ENCODE results near the gene UPK1B.

The UPK1B gene

GRCh38 chr3:119177321-119177720 is 3.9 kb downstream of the UPK1B start:
- no peak for DNase-seq

DNA sequence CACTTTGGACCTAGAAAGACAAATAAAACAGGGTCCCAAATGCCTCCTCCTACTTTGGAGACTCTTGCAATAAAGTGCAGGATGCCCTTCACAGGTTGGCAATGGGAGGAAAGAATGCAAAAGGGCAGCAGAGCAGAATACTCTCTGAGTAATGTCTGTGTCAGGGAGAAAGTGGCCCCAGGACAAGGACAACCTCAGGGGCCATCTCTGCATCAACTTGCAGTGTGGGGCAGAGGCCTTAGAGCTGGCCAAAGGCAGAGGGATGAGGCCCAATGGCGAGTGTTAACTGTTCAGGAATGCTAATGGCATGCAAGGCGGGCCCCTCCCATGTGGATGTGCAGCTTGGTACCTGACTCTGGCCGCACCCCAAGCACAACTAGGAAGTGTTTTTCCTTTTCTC is 8.4 kb downstream of the UPK1B start:
- DNase-seq: no peak

GRCh38 chr3:119184111-119184510 is 10.7 kb downstream of the UPK1B start:
- no peak for DNase-seq

DNA sequence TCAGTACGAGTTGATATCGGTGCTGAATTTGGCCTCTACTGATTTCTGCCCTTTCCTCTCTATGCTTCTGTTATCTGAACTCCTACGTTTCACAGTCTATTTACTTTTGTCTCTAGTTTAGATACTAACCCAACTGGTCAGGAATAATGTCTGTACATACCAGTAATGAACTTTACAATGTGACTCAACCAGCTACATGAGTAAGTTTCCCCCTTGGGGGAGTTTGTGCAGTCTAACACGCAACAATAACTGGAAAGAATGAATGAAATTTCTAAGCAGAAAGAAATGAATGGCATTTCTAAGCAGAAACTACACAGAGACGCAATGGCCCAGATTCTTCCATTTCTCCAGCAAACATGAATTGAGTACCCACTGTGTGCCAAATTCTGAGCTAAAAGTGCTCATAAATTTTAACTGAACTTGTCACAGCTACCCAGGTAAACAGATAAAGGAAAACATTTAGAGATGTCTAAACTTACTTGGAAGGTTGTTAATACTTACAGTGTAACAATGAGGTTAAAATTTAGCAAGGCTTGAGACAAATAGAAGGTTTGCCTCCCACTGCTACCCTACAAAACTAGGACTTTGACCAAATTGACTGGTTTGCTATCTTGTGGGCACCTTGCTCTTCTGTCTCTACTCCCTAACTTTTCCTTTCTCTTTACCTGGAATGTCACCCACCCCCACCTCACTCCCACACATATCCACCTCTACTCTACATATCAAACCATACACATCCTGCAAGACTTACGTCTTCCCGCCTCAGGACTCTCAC is 11.6 kb downstream of the UPK1B start:
- DNase-seq: no peak

DNA sequence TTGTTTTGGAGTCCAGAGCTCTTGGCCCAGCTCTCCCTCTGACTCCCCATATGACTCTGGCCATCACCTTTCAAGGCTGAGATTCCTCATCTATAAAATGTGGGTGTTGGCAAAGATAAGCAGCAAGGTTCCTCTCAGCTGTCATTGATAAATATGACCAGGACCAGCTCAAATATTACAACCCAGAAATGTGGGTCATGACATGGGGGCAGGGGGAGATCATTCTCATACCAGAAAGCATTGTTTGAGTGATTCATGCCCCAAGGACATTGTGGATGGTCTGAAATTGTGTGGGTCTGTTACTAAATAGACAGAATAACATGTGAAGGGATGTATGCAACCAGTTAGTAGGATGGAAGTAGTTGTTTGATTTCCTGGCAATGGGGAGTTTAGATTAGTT is 13.9 kb downstream of the UPK1B start:
- no peak for DNase-seq

DNA sequence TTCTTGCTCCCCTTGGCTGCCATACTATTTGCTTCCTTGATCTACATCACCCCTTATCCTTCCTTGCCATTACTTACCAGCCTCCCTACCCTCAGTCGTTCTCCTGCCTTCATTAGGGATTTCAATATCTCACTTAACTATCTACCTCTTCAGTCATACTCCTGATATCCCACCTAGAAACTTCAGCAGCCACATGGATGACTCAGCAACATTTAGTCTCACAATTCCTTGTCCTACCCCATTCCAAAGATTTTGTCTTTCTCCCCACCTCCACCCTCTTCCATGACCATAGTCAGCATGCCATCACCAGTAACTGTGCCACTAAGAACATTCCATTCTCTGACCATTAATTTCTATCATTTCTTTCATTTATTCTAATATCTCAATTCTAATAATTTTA is 18.4 kb downstream of the UPK1B start:
- DNase-seq: no peak

GRCh38 chr3:119194237-119195150 is 21.1 kb downstream of the UPK1B start:
- no peak for DNase-seq

DNA sequence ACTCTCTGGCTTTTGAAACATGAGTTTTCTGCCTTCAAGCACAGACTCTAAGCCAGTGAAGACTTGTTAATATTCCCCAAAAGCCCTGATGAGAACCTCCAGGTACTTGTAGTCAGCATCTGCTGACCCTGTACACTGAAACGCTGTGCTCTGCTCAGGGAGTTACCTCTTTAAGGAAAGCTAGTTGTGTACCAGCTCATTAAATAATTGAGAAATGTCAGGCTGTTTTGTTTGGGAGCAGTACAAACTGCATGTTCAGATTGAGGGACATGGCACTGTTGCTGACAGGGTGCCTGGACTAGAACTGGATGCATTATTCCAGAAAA is 21.7 kb downstream of the UPK1B start:
- no peak for DNase-seq

- no peak for DNase-seq
Measured at GRCh38 chr3:119195911-119196310, 22.5 kb downstream of the UPK1B start.

DNA sequence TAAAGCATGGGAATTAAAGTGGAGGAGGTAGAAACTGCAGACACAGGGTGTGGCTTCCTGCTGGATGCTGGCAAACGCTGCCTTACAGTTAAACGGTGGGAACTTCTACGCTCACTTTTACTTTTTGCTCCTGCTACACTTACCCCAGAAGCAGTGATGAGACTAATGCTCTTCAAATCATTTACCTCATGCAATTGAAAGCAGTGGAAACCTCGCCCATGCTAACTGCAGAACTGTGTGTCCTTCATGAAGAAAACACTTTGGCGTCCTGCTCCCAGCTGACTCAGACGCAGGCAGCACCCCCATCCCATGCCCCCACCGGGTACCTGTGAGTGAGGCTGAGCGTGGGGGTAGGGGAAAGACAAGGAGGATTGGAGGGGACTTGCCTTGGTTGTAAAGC is 31.8 kb downstream of the UPK1B start:
- no peak for DNase-seq

- DNase-seq: no peak
Measured at GRCh38 chr3:119205685-119206084, 32.3 kb downstream of the UPK1B start.

DNA sequence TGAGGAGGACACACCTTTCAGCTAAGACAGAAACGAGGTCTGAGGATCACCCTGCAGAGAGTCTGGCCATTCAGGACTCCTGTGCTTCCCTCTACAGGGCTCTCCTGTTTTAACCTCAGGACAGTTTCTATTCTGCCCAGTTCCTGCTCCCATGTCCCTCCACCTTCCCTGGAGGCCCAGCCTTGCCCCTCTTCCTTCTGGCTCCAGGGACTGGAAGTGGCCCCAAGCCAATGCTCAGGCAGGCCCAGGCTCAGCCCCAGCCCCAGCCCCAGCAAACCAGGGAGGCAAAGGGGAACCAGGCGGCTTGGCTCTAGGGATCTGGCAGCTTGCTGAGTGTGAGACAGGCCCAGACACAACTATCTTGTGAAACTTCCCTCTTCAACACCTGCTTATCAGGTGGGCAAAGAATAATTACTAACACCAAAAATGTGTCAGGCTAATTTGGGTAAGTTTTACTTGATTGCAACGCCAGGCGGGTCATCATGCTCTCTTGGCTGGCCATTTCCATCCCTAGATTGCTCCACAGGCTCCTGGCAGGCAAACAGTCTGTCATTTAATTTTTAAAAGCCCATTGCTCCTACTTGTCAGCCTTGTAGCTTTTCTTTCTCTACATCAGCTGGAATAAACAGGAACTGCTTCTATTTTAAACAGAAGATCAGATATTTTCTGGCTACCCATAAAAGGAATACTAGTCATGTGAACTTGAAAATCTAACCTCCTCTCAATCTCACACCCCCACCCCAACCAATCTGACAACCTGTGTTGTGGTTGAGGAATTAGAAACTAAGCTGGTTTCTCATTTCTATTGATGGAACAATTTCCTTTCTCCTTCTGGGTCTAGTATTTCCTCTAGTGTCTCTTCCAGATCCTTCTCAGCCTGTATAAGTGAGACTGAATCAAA is 33.5 kb downstream of the UPK1B start:
- peak; percentile 2 for DNase-seq

- DNase-seq: no peak
Measured at GRCh38 chr3:119207512-119207875, 34.1 kb downstream of the UPK1B start.

DNA sequence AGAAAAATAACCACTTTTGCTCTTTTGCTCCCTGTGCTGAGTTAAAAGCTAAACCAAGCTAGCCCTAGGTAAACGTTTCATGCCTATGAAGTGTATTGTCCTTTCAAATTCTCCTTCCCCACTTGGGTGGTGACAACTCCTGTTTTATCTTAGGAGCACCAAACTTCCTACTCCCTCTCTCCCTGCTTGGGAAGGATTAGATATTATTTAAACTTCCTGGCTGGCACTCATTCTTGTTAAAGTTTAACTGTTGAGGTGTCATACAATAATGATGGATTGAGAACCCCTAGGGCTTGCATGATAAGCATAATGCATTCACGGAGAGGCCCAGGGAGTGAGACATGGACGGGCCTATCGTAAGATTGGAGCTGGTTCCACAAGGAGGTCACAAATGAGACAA is 37.8 kb downstream of the UPK1B start:
- no peak for DNase-seq

- DNase-seq: no peak
Measured at GRCh38 chr3:119211803-119212202, 38.4 kb downstream of the UPK1B start.

- DNase-seq: peak; percentile 45
Measured at GRCh38 chr3:119219069-119219468, 45.7 kb downstream of the UPK1B start.

DNA sequence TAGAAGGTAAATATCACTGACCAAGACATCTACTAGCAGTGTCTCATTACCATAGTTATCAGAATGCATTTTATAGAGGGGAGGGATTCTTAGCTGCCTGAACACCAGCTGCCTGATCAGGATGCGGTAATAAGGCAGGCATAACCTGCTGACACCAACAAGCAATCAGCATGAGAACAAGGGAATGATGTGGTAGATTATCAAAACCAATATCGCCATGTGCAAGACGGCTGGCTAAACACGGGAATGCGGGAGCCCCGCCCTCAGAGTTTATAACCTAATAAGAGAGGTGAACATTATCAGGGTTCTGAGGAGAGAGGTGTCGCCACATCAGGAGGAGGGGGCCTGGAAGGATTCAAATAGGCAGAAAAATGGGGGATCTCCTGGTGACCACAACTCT is 46.8 kb downstream of the UPK1B start:
- no peak for DNase-seq

DNA sequence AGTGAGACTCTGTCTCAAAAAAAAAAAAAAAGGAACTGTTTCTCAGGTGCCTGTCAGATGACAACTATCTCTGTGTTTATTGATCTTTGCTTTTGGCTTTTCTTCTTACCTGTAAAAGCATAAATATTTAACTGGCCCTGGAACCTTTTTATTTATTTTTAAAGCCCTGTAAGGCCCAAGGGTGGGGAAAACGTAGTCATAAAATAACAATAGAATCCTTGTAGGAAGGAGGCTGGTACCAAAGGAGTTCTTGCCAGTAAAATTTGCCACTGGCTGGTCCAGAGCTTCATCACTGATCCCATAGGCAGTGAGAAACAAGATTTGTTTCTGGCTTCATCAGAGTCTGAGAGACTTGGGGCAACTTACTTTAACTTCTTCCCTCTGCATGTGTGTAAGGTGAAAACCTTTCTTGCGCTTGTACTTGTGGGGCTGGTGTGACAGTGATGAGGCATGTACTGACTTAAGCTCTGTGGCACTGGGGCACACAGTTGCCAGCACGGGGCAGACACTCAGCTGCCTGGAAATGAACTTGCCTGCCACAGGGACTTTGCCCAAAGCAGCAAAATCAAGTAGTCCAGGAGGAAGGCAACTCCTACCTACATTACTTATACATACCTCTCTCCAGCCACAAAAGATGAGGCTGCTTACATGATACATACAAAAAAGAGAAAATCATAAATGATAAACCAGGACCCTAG is 47.7 kb downstream of the UPK1B start:
- no peak for DNase-seq

DNA sequence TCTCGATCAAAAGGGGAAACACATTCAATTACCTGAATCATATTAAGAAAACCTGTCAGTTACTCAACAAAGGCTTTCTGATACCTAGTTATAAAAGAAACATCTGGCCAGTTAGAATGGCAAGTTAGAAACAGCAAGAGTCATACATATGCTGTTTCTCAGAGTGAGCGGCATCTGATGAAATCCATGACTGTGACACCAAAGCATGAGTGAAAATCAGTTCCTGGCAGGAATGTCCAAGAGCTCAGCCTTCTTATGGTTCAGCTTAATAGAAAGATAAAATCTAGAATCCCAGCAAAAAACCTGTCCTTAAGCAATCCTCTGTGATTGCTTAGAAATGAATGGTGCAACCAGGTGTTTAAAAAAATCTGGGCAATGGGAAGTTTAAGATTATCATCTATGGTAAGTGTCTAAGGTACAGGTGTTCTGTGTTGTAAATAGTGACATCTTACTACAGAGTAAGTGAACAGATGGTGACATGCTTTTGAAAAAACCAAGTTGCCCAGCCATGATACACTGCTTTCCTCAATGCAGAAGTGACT is 48.5 kb downstream of the UPK1B start:
- DNase-seq: no peak

GRCh38 chr3:119222391-119222790 is 49.0 kb downstream of the UPK1B start:
- DNase-seq: no peak

DNA sequence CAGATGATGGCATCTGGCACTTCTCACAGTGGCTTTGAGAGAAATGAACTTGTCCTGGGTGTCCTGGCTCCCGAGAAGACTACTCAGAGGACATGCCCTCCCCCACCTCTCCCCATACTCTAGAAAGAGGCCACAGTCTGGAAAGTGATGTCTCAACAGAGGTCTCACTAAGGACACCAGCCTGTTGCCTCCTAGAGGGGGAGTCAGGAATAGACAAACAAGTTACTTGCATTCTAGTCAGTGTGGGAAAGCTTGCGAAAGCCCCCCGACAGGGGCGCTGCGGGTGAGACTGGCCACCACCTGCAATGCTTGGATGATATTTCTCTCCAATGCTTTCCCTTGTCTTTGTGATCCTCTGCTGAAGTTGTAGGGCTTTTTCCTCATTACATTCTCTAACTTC is 50.1 kb downstream of the UPK1B start:
- DNase-seq: no peak

DNA sequence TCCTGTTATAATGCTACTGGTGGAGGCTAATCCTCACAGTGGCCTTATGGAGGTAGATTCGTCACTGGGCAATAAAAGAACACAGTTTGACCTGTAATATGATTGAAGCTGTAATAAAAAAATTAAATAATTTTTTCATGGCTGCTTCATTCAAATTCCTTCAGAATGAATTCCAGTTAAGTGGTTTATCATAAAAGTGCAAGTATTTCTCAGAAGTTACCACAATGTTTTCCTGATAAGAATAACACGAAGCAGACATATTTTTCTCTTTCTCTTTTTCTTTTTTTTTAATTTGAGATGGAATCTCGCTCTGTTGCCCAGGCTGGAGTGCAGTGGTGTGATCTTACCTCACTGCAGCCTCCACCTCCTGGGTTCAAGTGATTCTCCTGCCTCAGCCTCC is 51.7 kb downstream of the UPK1B start:
- no peak for DNase-seq

Data from CD4-positive, alpha-beta T cell treated with Interleukin-17A for 1 hour (primary cell).